SU-DHL-6 (cell line): Measurements from ENCODE around the gene TSPYL2.

Experiments
- H2AFZ ChIP-seq: fragments of 200-600 bp; sonication (generic); 2 replicates; pipeline ENCODE4 v1.6.1; 2014; ENCODE audit warnings: low read depth, mild to moderate bottlenecking, moderate library complexity, mixed read lengths, antibody characterized with exemption, low read length; ENCODE audit not compliant: severe bottlenecking
- H3F3A ChIP-seq: fragments of 200-600 bp; shearing (Covaris generic); 2 replicates; pipeline ENCODE4 v1.6.0; 2016; ENCODE audit warnings: antibody characterized with exemption, mild to moderate bottlenecking; ENCODE audit not compliant: insufficient read depth
- H3K27ac ChIP-seq: fragments of 200-600 bp; sonication (generic); 2 replicates; pipeline ENCODE4 v1.5.1; 2016; ENCODE audit warnings: low read depth, mild to moderate bottlenecking, low read length, moderate library complexity, mixed read lengths
- H3K27me3 ChIP-seq: fragments of 200-600 bp; sonication (generic), shearing (Covaris generic); 2 replicates; pipeline ENCODE4 v1.6.0; 2014; ENCODE audit warnings: mild to moderate bottlenecking, low read length
- H3K36me3 ChIP-seq: fragments of 200-600 bp; sonication (generic); 2 replicates; pipeline ENCODE4 v1.6.1; 2014; ENCODE audit warnings: mild to moderate bottlenecking, low read length, mixed read lengths
- H3K4me2 ChIP-seq: fragments of 300-600, 200-600 bp; shearing (Covaris generic), sonication (generic); 2 replicates; pipeline ENCODE4 v1.6.0; 2014; ENCODE audit warnings: low read length, low read depth, mild to moderate bottlenecking; ENCODE audit not compliant: poor library complexity, severe bottlenecking
- H3K4me3 ChIP-seq: fragments of 200-600 bp; sonication (generic); 2 replicates; pipeline ENCODE4 v1.5.1; 2014; ENCODE audit warnings: antibody characterized with exemption, low read length, mild to moderate bottlenecking, mixed read lengths; ENCODE audit not compliant: insufficient read depth, poor library complexity, severe bottlenecking
- H3K79me2 ChIP-seq: fragments of 200-600 bp; sonication (generic); 2 replicates; pipeline ENCODE4 v1.6.1; 2014; ENCODE audit warnings: mild to moderate bottlenecking, low read length, moderate library complexity; ENCODE audit not compliant: insufficient read depth
- H3K9ac ChIP-seq: fragments of 200-600 bp; sonication (generic); 2 replicates; pipeline ENCODE4 v1.7.0; 2014; ENCODE audit warnings: mild to moderate bottlenecking, low read length
- H3K9me2 ChIP-seq: fragments of 200-600 bp; sonication (generic); replicated peaks from 2 replicates; pipeline ENCODE4 v1.6.1; 2014; ENCODE audit warnings: low read length; ENCODE audit not compliant: insufficient read depth
- H3K9me3 ChIP-seq: fragments of 200-600 bp; sonication (generic); 2 replicates; pipeline ENCODE4 v1.6.1; 2014; ENCODE audit warnings: low read length, mixed read lengths; ENCODE audit not compliant: insufficient read depth
- H4K20me1 ChIP-seq: fragments of 200-600 bp; sonication (generic); 2 replicates; pipeline ENCODE4 v1.6.1; 2014; ENCODE audit warnings: low read depth, mild to moderate bottlenecking, antibody characterized with exemption, low read length, moderate library complexity, mixed read lengths
- CTCF ChIP-seq: fragments of 200-600 bp; sonication (generic); IDR thresholded peaks from one replicate; pipeline ENCODE4 v1.5.1; 2017; ENCODE audit warnings: antibody characterized with exemption, mild to moderate bottlenecking, low read length, moderate library complexity; ENCODE audit not compliant: insufficient read depth, poor library complexity, severe bottlenecking
- EZH2phosphoT487 ChIP-seq: fragments of 200-600 bp; sonication (generic), shearing (Covaris generic); conservative IDR thresholded peaks from 2 replicates; pipeline ENCODE4 v1.6.1; 2018; ENCODE audit warnings: mild to moderate bottlenecking, antibody characterized with exemption, low read length, moderate library complexity, mixed read lengths

Gene TSPYL2

GRCh38 chrX:53116101-53116500 lies 33.9 kb downstream of the TSPYL2 start:
- TF ChIP-seq EZH2phosphoT487, result no peak
- TF ChIP-seq CTCF, result no peak
- H3K4me3 ChIP-seq, result no peak overlapping the region
- no peaks in the 10 kb centered on the region for H3K9me3 ChIP-seq
- no peaks in the 10 kb centered on the region for H3K36me3 ChIP-seq
- H3F3A ChIP-seq, result no peaks in the 10 kb centered on the region
- H3K27me3 ChIP-seq, result no peaks in the 10 kb centered on the region
- H4K20me1 ChIP-seq, result no peaks in the 10 kb centered on the region
- H2AFZ ChIP-seq, result no peak overlapping the region
- no peak overlapping the region for H3K4me2 ChIP-seq
- H3K27ac ChIP-seq, result no peak overlapping the region
- H3K79me2 ChIP-seq, result 0 out of 2 replicates have a peak, but pooled peaks cover 3% of the 10 kb centered on the region
- H3K9me2 ChIP-seq, result no peaks in the 10 kb centered on the region
- no peak overlapping the region for H3K9ac ChIP-seq

GRCh38 chrX:53122013-53122412 lies 39.8 kb downstream of the TSPYL2 start:
- no peaks in the 10 kb centered on the region for H3K9me2 ChIP-seq
- no peaks in the 10 kb centered on the region for H3F3A ChIP-seq
- no peak overlapping the region for H2AFZ ChIP-seq
- no peaks in the 10 kb centered on the region for H4K20me1 ChIP-seq
- no peak overlapping the region for H3K4me3 ChIP-seq
- H3K4me2 ChIP-seq, result no peak overlapping the region
- H3K27ac ChIP-seq, result no peak overlapping the region
- H3K9ac ChIP-seq, result no peak overlapping the region
- H3K79me2 ChIP-seq, result 0 out of 2 replicates have a peak, but pooled peaks cover 2% of the 10 kb centered on the region
- H3K36me3 ChIP-seq, result no peaks in the 10 kb centered on the region; the same call in 1 of the 2 replicates
- no peak for TF ChIP-seq CTCF
- TF ChIP-seq EZH2phosphoT487, result no peak
- H3K9me3 ChIP-seq, result no peaks in the 10 kb centered on the region
- no peaks in the 10 kb centered on the region for H3K27me3 ChIP-seq

GRCh38 chrX:53125506-53125905 lies 43.3 kb downstream of the TSPYL2 start:
- no peaks in the 10 kb centered on the region for H3K9me3 ChIP-seq
- TF ChIP-seq CTCF (no peak), EZH2phosphoT487 (no peak)
- H3F3A ChIP-seq, result no peaks in the 10 kb centered on the region
- H2AFZ ChIP-seq, result no peak overlapping the region
- 0 out of 2 replicates have a peak, but pooled peaks cover 8% of the 10 kb centered on the region for H3K79me2 ChIP-seq
- no peak overlapping the region for H3K9ac ChIP-seq
- no peak overlapping the region for H3K4me2 ChIP-seq
- no peak overlapping the region for H3K27ac ChIP-seq
- no peaks in the 10 kb centered on the region for H3K9me2 ChIP-seq
- no peaks in the 10 kb centered on the region for H3K27me3 ChIP-seq
- no peaks in the 10 kb centered on the region for H4K20me1 ChIP-seq
- no peak overlapping the region for H3K4me3 ChIP-seq
- no peaks in the 10 kb centered on the region; the same call in 1 of the 2 replicates for H3K36me3 ChIP-seq

GRCh38 chrX:53126377-53126776 lies 44.2 kb downstream of the TSPYL2 start:
- no peaks in the 10 kb centered on the region for H3K27me3 ChIP-seq
- TF ChIP-seq EZH2phosphoT487, result no peak
- no peak for TF ChIP-seq CTCF
- no peaks in the 10 kb centered on the region for H3K9me3 ChIP-seq
- H2AFZ ChIP-seq, result no peak overlapping the region
- no peaks in the 10 kb centered on the region for H4K20me1 ChIP-seq
- no peaks in the 10 kb centered on the region; the same call in 1 of the 2 replicates for H3K36me3 ChIP-seq
- H3K27ac ChIP-seq, result no peak overlapping the region
- no peak overlapping the region for H3K4me2 ChIP-seq
- H3K9me2 ChIP-seq, result no peaks in the 10 kb centered on the region
- no peaks in the 10 kb centered on the region for H3F3A ChIP-seq
- 0 out of 2 replicates have a peak, but pooled peaks cover 8% of the 10 kb centered on the region for H3K79me2 ChIP-seq
- H3K9ac ChIP-seq, result no peak overlapping the region
- H3K4me3 ChIP-seq, result no peak overlapping the region
